Activated CD4-positive, alpha-beta T cell treated with anti-CD3 and anti-CD28 coated beads, Interleukin-10, Interleukin-2, amounts not matched to agents 100 ng/mL and 50 ng/mL, durations not matched to agents 16 hours and 8 hours (primary cell): ENCODE results near the gene KRTAP10-10.
"Not testable (repeated sequence)": the region's sequence is repeated elsewhere in the genome, so short reads cannot be mapped to it uniquely, and the experiment has no call there.

ENCODE experiments used
- DNase-seq: peaks from one replicate; pipeline ENCODE4 v3.0.0-alpha.2; 2020

The KRTAP10-10 gene

DNA sequence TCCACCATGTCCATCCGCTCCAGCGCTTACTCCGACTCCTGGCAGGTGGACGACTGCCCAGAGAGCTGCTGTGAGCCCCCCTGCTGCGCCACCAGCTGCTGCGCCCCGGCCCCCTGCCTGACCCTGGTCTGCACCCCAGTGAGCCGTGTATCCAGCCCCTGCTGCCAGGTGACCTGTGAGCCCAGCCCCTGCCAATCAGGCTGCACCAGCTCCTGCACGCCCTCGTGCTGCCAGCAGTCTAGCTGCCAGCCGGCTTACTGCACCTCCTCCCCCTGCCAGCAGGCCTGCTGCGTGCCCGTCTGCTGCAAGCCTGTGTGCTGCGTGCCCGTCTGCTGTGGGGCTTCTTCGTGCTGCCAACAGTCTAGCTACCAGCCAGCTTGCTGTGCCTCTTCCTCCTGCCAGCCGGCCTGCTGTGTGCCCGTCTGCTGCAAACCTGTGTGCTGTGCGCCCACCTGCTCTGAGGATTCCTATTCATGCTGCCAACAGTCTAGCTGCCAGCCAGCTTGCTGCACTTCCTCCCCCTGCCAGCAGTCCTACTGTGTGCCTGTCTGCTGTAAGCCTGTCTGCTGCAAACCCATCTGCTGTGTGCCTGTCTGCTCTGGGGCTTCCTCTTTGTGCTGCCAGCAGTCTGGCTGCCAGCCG, 9.9 kb upstream of the KRTAP10-10 start:
- DNase-seq, result not testable (repeated sequence)

DNA sequence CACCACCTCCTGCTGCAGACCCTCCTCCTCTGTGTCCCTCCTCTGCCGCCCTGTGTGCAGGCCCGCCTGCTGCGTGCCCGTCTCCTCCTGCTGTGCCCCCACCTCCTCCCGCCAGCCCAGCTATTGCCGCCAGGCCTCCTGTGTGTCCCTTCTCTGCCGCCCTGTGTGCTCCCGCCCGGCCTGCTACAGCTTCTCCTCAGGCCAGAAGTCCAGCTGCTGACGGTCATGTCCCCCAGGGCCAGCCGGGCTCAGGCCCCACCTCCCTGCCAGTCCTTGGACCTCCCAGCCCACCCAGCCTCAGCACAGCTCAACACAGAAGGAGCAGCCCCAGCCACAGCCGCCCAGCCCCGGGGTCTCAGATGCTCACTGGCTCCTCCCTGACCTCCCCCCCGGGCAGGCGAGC, 9.3 kb upstream of the KRTAP10-10 start:
- not testable (repeated sequence) for DNase-seq

DNA sequence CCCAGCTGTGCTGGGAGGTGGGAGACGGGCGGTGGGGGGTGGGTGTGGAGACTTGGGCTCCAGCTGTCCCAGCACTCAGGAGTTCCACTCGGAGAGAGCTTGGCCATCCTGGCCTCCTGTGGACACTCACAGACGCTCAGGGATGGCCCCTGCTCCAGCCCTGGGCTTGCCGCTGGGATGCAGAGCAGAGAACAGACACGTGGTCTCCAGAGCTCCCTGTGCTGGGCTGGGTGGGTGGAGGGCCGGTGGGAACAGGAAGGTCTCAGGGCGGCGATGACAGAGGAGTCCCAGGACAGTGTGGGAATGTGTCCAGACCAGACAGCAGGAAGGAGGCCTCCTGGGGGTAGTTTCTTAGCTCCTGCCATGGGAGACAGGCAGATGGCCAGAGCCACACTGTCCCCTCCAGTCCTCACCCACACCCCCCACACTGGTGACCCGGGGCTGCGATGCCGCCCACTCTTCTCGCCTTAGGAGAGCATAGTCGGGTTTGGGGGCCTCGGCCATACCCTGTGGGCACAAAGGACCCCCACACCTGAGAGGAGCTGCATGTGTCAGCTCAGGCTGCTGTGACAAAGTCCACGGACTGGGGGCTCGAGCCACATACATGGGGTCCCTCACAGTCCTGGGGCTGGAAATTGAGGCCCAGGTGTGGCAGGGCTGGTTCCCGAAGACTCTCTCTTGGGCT, 8.3 kb upstream of the KRTAP10-10 start:
- DNase-seq, result no peak

DNA sequence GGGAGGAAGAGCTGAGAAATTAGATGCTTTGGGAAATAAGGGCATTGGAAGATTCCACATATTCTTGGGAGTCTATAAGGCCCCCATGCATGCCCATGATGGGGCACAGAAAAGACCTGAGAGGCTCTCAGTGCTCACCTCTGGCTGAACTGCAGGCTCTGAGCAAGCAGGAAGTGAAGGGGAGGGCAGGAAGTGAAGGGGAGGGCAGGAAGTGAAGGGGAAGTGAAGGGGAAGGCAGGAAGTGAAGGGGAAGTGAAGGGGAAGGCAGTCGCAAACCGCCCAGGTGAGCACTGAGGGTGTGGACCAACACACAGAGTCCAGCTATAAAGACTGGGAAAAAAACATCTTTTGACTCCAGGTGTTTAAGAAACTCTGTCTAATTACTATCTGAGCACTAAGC, 6.7 kb upstream of the KRTAP10-10 start:
- no peak for DNase-seq

DNA sequence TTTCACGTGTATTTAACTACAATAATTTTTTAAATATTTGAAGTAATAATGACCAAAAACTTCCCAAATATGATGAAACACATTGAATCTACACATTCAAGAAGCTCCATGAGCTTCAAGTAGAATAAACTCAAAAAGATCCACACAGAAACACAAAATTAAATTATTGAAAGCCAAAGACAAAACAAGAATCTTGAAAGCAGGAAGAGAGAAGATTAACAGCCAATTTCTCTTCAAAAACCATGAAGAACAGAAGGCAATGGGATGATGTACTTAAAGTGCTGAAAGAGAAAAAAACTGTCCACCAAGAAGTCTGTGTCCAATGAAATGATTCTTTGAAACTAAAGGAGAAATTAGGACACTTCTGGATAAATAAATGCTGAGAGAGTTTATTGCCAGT, 5.1 kb upstream of the KRTAP10-10 start:
- DNase-seq, result no peak

DNA sequence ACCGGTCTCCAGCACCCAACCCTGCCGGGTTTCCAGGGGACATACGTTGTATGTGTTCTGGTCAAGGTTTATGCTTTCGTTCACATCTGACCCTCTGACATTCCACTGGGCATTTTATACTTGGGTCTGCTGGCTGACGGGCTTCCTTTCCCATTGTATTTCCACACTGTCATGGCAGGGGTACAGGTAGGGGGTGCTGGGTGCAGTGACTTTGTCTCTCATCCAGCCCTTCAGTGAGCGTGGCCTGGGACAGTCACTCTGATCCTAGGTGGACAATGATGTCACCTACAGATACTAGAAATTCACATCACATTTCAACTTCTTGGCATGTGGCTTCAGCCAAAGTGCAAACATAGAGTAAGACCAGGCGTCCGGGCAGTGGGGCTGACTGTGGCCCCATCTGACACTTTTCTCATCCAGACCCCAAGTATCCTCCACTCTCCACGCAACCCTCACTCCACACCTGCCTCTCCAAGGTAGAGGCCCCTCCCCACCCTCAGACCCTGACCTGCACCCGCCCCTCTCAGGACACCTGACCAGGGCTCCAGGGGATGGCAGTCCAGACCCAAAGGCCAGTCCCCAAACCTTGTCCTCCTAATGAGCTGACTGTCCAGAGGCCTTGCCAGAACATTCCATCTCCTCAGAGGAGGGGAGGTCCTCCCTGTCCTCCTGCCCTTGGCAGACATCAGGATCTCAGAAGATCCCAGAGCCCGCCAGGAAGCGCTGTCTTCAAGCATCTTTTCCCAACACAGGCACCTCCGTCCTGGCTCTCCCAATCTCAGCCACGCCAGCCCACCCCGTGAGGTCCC, 743 bp upstream of the KRTAP10-10 start:
- no peak for DNase-seq

DNA sequence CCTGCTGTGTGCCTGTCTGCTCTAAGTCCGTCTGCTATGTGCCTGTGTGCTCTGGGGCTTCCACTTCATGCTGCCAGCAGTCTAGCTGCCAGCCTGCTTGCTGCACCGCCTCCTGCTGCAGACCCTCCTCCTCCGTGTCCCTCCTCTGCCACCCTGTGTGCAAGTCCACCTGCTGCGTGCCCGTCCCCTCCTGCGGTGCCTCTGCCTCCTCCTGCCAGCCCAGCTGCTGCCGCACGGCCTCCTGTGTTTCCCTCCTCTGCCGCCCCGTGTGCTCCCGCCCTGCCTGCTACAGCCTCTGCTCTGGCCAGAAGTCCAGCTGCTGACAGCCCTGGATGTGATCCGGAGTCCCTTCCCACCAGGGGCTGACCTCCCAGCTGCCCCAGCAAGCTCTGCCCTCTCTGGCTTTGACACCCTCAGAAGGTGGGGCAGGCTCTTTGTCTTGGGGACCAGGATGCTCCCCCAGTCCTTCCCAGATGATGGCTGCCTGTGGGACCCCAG, 744 bp downstream of the KRTAP10-10 start:
- DNase-seq, result not testable (repeated sequence)

DNA sequence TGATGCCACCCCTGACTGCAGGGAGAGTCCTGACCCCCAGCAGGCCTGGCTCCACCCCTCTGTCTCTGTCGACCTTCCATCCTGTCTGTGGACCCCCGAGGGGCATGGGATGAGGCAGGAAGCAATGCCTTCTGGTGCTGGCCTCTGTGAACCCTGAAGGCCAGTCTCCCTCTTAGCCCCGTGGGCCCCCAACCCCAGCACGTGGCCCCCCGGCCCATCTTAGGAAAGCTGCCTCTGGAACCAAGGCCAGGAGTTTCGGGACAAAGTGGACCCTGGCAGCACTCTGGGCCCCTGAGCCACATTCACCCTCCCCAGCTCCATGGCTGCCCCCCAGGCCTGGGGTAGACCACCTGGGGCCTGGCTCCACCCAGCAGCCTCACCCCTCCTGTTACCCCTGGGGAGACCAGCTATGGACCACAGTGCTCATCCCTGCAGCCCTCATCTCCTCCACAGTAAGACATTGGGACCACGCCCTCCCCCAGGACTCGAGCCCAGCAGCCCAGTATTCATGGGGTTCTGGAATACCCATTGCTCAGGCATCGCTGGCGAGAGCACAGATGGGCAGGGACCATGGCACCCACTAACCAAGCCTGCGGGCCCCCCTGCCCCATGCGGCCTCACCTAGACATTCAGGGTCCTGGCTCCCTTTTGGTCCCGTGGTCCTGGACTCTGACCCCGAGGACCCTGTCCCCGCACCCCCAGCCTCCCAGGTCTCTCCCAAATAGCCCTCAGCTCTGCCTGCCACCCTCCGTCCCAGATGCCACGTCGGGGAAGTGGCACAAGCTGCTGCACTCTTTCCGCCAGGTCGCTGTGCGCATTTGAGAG, 1.6 kb downstream of the KRTAP10-10 start:
- not testable (repeated sequence) for DNase-seq

DNA sequence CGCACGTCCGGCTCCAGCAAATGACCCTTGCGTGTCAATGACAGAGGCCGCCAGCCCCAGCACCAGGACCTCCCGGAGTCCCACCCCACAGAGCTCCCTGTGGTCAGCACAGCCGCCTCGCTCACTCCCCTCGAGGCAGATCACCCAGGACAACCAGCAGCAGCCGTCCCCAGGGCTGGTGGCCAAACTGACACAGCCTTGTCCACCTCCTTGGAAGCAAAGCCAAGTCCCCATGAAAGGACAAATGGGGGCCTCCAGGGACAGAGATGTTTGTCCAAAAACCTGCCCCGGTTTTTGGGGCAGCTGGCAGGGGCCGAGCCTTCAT, 2.1 kb downstream of the KRTAP10-10 start:
- DNase-seq, result no peak

DNA sequence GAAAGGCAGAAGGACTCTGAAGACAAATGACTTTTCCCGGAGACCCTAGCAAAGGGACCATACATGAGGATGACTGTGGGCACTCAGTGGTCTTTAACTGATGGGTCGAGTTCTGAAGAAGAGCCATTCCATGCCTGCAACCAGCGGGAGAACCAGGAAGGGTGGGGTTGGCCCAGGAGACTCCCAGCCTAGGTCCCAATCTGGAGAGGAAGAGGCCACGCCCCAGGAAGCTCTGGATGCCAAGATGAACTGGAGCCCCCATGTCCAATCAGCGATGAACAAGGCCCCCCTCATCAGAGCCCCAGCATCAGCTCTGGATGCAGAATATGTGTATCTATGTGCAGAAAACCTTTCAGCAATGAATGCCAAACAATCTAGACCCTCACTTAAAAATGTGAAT, 3.6 kb downstream of the KRTAP10-10 start:
- no peak for DNase-seq

DNA sequence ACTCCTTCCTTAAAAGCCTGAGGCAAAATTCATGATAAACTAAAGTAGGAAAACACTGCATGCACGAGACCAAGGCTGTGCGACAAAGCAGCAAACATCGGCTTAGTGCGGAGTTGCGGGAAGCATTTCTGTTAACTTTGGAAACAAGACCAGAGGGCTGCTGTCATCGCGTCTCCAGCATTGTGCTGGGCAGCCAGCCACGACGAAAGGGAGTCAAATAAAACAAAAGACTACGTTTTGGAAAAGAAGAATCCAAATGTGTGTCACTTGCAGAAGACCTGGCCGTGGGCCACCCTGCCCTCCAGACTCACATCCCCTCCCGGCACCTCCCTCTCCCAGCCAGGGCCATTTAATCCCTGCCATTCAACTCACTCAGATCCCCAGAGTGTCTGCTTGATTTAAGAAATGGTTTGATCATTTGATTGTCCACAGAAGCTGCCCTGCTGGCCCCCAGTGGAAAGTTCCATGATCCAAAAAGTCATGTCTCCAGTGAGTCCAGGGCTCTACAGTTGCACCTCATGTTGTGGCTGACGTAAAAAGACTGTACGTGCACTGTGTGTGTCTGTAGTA, 6.7 kb downstream of the KRTAP10-10 start:
- no peak for DNase-seq

DNA sequence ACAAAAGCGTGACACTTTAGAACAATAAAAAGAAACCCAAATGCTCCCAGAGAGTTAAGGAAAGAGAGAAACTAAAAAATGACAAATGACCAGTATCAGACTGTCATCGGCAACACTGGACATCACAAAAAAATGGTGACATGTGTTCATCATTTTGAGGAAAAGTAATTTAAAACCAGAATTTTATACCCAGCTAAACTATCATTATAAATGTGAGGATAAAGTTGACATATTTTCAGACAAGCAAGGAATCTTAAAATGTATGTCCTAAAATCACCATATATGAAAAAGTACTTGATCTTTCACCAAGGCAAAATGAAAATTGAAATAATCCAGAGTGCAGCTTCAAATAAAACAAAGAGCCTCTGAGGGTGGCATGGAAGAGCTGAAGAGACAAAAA, 7.7 kb downstream of the KRTAP10-10 start:
- no peak for DNase-seq

DNA sequence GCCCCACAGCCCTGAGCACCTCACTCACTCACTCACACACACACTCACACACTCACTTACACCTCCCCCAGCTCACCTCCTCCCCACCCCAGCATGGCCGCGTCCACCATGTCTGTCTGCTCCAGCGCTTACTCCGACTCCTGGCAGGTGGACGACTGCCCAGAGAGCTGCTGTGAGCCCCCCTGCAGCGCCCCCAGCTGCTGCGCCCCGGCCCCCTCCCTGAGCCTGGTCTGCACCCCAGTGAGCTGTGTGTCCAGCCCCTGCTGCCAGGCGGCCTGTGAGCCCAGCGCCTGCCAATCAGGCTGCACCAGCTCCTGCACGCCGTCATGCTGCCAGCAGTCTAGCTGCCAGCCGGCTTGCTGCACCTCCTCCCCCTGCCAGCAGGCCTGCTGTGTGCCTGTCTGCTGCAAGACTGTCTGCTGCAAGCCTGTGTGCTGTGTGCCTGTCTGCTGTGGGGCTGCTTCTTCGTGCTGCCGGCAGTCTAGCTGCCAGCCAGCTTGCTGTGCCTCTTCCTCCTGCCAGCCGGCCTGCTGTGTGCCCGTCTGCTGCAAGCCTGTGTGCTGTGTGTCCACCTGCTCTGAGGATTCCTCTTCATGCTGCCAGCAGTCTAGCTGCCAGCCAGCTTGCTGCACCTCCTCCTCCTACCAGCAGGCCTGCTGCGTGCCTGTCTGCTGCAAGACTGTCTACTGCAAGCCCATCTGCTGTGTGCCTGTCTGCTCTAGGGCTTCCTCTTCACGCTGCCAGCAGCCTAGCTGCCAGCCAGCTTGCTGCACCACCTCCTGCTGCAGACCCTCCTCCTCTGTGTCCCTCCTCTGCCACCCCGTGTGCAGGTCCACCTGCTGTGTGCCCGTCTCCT, 9.4 kb downstream of the KRTAP10-10 start, which contains the start of gene KRTAP10-11:
TSS of gene KRTAP10-11 (plus strand) at position 49 of the 856 bp plus-strand sequence. CDS start at position 94, 45 bp downstream.
- not testable (repeated sequence) for DNase-seq

DNA sequence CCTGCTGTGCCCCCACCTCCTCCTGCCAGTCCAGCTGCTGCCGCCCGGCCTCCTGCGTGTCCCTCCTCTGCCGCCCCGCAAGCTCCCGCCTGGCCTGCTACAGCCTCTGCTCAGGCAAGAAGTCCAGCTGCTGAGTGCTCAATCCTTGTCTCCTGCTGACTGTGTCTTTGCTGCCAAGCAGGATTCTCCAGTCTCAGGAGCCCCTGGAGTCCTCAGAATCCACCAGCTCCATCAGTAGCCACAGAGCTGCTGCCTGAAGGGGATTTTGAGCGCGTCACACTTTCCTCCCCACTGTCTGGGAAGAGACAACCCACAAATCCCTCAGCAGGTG, 10.0 kb downstream of the KRTAP10-10 start:
- no peak for DNase-seq

DNA sequence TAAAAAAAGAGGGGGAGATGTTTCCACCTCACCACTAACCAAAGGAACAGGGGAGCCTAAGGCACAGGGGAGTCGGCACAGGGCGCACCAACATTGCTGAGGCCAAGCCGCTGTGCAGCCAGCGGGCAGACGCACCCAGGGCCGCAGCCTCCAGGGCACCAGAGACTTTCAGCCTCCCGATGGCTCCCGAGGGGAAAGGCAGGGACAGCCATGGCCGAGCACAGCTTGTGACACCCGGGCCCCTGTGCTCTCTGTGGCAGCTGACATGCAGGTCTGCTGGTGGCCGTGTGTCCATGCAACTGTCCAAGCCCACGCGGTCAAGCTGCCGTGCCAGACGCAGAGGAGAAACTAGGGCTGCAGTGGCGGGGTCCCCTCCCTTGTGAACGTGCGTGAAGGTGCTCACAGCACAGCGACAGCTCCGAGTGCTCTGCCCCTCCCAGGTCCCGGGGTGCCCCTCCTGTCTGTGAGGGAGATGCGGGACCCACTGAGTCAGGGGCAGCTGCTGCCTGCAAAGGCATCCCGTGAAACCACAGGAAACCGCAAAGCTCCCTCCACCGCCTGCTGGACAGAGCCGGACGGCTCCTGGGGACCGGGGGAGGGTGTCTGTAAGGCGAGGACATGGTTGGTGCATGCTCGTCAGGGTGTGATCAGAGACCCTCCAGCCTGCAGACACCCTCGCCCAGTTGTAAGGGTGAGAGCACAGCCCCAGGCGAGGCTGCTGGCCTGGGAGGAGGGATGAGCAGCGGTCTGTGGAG, 11.6 kb downstream of the KRTAP10-10 start:
- no peak for DNase-seq

DNA sequence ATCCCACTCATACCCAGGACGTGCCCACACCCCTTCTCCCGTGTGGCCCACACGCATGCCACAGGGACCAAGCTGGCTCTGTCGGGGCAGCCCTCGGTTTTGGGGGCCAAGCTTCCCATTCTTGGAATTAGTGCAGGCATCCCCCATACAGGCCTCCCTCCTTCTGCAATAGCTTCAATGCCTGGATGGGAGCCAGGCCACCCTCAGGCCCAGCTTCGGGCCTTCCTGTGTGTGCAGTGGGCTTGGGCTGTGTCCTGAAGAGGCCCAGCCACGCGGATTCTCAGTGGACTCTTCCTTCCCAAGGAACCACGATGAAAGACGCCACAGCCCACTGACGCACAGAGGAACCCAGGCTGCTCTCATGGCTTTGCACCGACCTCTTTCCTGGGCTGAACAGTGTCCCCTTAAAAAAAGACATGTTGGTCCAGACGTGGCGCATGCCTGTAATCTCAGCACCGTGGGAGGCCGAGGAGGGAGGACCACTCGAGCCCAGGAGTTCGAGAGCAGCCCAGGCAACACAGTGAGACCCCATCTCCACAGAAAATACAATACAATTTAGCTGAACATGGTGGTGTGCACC, 12.5 kb downstream of the KRTAP10-10 start:
- no peak for DNase-seq

DNA sequence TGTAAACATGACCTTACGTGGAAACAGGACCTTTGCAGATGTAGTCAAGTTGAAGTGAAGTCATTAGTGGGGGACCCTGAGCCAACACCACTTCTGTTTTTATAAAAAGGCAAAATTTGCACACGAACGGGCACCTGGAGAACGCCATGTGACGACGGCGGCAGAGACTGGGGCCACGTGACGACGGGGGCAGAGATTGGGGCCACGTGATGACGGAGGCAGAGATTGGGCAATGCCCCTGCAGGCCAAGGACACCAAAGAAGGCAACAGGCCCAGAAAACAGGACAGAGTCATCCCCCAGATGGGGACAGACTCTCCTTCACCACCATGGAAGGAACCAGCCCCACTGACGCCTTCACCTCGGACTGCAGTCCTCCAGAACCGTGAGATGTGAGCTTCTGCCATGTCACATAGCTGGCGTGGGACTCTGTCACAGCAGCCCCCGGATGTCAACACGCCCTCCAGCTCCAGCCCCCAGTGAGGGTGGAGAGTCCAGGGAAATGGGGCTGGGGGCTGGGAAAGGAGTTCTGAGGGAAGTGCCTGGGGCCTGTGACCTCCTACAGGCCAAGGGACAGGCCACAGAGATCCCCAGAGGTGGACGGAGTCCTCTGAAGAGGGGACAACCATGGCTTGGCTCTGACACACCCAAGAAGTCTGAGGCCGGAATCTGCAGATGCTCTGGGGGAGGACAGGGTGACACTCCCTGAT, 13.3 kb downstream of the KRTAP10-10 start:
- DNase-seq, result no peak

DNA sequence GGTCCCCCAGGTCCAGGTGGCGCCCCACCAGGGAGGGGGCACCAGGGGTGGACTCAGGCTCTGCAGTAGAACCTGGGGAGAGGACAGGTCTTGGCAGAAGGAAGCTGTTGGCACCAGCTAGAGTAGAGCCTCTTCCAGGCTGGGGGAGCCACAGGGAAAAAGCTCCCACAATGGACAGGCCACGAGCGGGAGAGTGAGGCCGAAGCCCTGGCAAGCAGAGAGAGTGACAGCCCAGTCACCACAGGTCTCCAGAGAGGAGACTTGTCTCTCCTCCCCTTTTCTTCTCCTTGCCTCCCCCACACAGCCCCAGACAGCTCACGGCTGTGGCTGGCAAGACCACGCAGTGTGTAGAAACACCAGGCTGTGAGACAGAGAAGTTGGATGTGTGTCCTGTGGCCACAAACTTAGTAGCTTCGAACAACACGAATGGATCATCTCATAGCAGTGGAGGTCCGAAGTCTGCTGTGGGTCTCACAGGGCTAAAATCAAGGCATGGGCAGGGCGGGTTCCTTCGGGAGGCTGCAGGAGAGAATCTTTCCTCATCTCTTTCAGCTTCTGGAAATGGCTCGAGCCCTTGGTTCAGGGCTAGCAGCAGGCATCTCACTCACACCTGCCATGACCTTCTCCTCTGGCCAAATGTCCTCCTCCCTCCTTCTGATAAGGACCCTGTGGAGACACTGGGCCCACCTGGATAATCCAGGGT, 14.0 kb downstream of the KRTAP10-10 start:
- DNase-seq, result no peak

DNA sequence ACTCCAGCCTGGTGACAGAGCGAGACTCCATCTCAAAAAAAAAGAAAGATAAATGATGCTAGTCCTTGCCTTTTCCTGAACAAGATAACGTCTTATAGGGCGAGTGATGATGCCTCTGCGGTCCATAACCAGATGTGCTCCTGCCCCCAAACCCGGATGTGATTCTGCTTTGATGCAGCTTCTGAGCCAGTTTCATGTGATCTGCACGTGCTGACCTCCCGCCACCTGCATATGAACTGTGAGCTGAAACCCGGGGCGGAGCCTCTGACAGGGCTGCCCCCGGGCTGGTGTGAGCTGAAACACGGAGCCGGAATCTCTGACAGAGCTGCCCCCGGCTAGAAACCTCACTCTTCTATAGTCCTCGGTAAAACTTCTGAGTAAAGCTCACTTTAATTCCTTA, 16.0 kb downstream of the KRTAP10-10 start:
- DNase-seq, result no peak
